BJ (cell line): ENCODE measurements around the gene DGKB. TPM values are rescaled to one million over a fixed set of nuclear protein-coding genes. Genes with fewer than 3 reads are reported as not detected.

ENCODE experiments used
- CTCF ChIA-PET: fragments of 350-600 bp; formaldehyde crosslinking; extraction: SDS; loops from one replicate; lab custom pipeline; 2021; ENCODE audit warnings: antibody characterized with exemption, inconsistent platforms; lab: Yijun Ruan, JAX
- POLR2A ChIA-PET: fragments of 300-600 bp; sonication (Branson Sonifier 250); formaldehyde crosslinking; extraction: SDS; loops from one replicate; lab custom pipeline; 2021; ENCODE audit warnings: antibody characterized with exemption; lab: Charles Lee
- DNase-seq: peaks from one replicate; pipeline ENCODE4 v3.0.0-alpha.2; 2011; ENCODE audit warnings: low read depth
- H3K27me3 ChIP-seq: 2 replicates; pipeline ENCODE4 v1.6.0; 2011; ENCODE audit warnings: low read length; ENCODE audit not compliant: control insufficient read depth, insufficient read depth
- H3K36me3 ChIP-seq: 2 replicates; pipeline ENCODE4 v1.5.1; 2011; ENCODE audit warnings: low read length; ENCODE audit not compliant: control insufficient read depth, insufficient read depth
- H3K4me3 ChIP-seq: 2 replicates; pipeline ENCODE4 v1.5.1; 2011; ENCODE audit warnings: low read depth, mild to moderate bottlenecking, control low read depth, low read length
- CTCF ChIP-seq: IDR thresholded peaks from 2 replicates; pipeline ENCODE4 v1.5.1; 2011; ENCODE audit warnings: low read depth, mild to moderate bottlenecking, control low read depth, inconsistent platforms, low read length, moderate library complexity; ENCODE audit not compliant: insufficient read depth
- polyA plus RNA-seq: library from polyadenylated mRNA; depleted of rRNA; stranded (reverse); fragments of >200 nt; gene quantifications from 2 replicates; pipeline ENCODE4 v1.2.3, GENCODE V29; 2011

Gene DGKB
- polyA plus RNA-seq, 1 experiment = 0.09 TPM

- POLR2A ChIA-PET = no interaction called here
- no peak for TF ChIP-seq CTCF
- DNase-seq = no peak
- H3K4me3 ChIP-seq = no peak overlapping the region
- CTCF ChIA-PET = no interaction called here
- H3K27me3 ChIP-seq = no peaks in the 10 kb centered on the region
- no peaks in the 10 kb centered on the region for H3K36me3 ChIP-seq
These were observed 669.3 kb downstream of the DGKB start for GRCh38 chr7:14233076-14233867.

- H3K36me3 ChIP-seq = no peaks in the 10 kb centered on the region
- ChIA-PET CTCF (no interaction called here), POLR2A (no interaction called here)
- DNase-seq = no peak
- no peak for TF ChIP-seq CTCF
- H3K4me3 ChIP-seq = no peak overlapping the region
- no peaks in the 10 kb centered on the region for H3K27me3 ChIP-seq
These were observed 673.5 kb downstream of the DGKB start for GRCh38 chr7:14229047-14229446.

- POLR2A ChIA-PET = interaction anchor here (0.6 kb wide), 1 partner anchor 115 kb away, joined by 3 read pairs; no protein-coding TSS in a partner anchor
- CTCF ChIA-PET = interaction anchor here (1.2 kb wide), 1 partner anchor 18 kb away, joined by 3 read pairs; no protein-coding TSS in a partner anchor
- Histone ChIP-seq H3K36me3 (no peaks in the 10 kb centered on the region), H3K4me3 (no peak overlapping the region), H3K27me3 (no peaks in the 10 kb centered on the region)
- no peak for DNase-seq
- TF ChIP-seq CTCF = no peak
These were observed 674.2 kb downstream of the DGKB start for GRCh38 chr7:14228341-14228740.

GRCh38 chr7:14226126-14226525 lies 676.4 kb downstream of the DGKB start:
- no peak for TF ChIP-seq CTCF
- Histone ChIP-seq H3K36me3 (no peaks in the 10 kb centered on the region), H3K4me3 (no peak overlapping the region), H3K27me3 (no peaks in the 10 kb centered on the region)
- POLR2A ChIA-PET = no interaction called here
- CTCF ChIA-PET = interaction anchor here (1.2 kb wide), 1 partner anchor 10 kb away, joined by 3 read pairs; no protein-coding TSS in a partner anchor
- DNase-seq = no peak

- no peak for TF ChIP-seq CTCF
- POLR2A ChIA-PET = no interaction called here
- no peak for DNase-seq
- H3K36me3 ChIP-seq = no peaks in the 10 kb centered on the region
- CTCF ChIA-PET = no interaction called here
- no peaks in the 10 kb centered on the region for H3K27me3 ChIP-seq
- no peak overlapping the region for H3K4me3 ChIP-seq
These were observed 683.4 kb downstream of the DGKB start for GRCh38 chr7:14219125-14219524.
